ENCODE data around the gene VPS13A. TPM values are rescaled to one million over a fixed set of nuclear protein-coding genes. Genes with fewer than 3 reads are reported as not detected.
A peak's percentile ranks its signal among the peaks of the same experiment; 100 is the strongest.

Gene VPS13A
- total and polyA plus RNA-seq, 2 donors (not counting 1 experiment from before 2014, with no cell fraction given), result 12.8 to 39.3 TPM

DNA sequence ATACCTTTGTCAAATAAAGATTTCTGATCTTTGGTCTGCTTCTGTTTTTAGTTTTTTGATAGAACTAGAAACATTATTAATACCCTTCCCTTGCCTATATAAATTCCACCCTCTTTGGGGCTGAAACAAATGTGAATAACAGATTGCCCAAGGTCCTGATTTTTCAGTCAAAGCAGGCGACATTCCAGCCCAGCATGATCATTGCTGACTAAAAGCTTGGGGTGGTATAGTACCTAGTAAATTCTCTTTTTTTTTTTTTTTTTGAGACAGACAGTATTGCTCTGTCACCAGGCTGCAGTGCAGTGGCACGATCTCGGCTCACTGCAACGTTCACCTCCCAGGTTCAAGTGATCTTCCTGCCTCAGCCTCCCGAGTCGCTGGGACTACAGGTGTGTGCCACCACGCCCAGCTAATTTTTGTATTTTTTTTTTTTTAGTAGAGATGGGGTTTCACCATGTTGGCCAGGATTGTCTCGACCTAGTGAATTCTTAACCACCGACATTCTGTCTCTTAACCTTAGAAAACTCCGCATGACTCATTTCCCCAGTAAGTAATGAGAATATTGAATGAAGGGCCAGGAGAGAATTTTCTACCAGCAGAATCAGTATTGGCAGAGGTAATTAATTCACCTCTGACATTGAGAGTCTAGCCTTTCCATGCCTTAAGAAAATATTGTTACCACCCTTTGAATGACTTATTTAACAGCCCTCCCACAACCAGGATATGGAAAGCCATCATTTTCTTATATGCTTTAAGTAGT is 244.4 kb downstream of the VPS13A start:
- Histone ChIP-seq H4K20me1 (ENCODE audit: control insufficient read depth, extremely low read depth, insufficient read depth, low read length) (no peaks in the 10 kb centered on the region), H3K79me2 (ENCODE audit: control insufficient read depth, insufficient read depth, low read length) (no peaks in the 10 kb centered on the region), H2AFZ (ENCODE audit: low read length) (no peak overlapping the region), H3K9ac (ENCODE audit: insufficient read depth, low read length) (no peak overlapping the region), H3K4me1 (ENCODE audit: control insufficient read depth, extremely low read depth, insufficient read depth, low read length) (peaks cover 4% of the 10 kb centered on the region), H3K27ac (ENCODE audit: insufficient read depth, low read length) (no peak overlapping the region), H3K36me3 (ENCODE audit: control insufficient read depth, insufficient read depth, low read length) (no peaks in the 10 kb centered on the region), H3K4me2 (ENCODE audit: extremely low read depth, insufficient read depth, low read length) (no peak overlapping the region), H3K4me3 (replicated peaks in 1 of 4; ENCODE audit: control extremely low read depth in 1 of 4, insufficient read depth in 1 of 4, low read depth in 3 of 4, low read length in 4 of 4) (no peak overlapping the region), H3K27me3 (ENCODE audit: control insufficient read depth, insufficient read depth, low read length) (no peaks in the 10 kb centered on the region), H3K9me3 (ENCODE audit: control insufficient read depth, insufficient read depth, low read depth, low read length) (no peaks in the 10 kb centered on the region)
- TF ChIP-seq, protein P1, sequence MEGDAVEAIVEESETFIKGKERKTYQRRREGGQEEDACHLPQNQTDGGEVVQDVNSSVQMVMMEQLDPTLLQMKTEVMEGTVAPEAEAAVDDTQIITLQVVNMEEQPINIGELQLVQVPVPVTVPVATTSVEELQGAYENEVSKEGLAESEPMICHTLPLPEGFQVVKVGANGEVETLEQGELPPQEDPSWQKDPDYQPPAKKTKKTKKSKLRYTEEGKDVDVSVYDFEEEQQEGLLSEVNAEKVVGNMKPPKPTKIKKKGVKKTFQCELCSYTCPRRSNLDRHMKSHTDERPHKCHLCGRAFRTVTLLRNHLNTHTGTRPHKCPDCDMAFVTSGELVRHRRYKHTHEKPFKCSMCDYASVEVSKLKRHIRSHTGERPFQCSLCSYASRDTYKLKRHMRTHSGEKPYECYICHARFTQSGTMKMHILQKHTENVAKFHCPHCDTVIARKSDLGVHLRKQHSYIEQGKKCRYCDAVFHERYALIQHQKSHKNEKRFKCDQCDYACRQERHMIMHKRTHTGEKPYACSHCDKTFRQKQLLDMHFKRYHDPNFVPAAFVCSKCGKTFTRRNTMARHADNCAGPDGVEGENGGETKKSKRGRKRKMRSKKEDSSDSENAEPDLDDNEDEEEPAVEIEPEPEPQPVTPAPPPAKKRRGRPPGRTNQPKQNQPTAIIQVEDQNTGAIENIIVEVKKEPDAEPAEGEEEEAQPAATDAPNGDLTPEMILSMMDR (conservative IDR thresholded peaks at IDR 0.05 in 1 of 2, IDR thresholded peaks at IDR 0.05 in 1 of 2; ENCODE audit: low read depth in 1 of 2, low read length in 2 of 2), result no peak
- no peak for TF ChIP-seq EZH2 (IDR thresholded peaks at IDR 0.05; ENCODE audit: low read length, missing control alignments)
- peak in 1 of 2 donors; percentile 49 for DNase-seq (ENCODE audit: low read depth in 2 of 2)

DNA sequence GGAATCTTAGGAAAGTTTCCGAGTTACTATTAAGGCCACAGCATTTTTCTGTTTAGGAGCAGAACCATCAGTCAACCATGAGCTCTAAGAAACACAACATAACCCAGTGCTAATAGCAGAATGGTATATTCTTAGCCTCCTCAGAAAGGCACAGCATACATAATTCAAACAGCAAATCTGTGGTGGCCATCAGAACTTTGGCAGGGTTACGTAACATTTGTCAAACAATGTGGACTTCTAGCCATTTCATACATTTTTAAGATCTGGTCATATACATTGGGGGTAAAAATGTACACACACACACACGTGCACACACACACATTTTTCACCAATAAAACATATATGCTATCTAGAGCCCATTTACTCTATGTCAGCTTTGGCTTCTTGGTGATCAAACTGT is 245.6 kb downstream of the VPS13A start:
- Histone ChIP-seq H3K9ac (ENCODE audit: insufficient read depth, low read length) (no peak overlapping the region), H3K4me2 (ENCODE audit: extremely low read depth, insufficient read depth, low read length) (no peak overlapping the region), H3K36me3 (ENCODE audit: control insufficient read depth, insufficient read depth, low read length) (no peaks in the 10 kb centered on the region), H2AFZ (ENCODE audit: low read length) (no peak overlapping the region), H3K4me1 (ENCODE audit: control insufficient read depth, extremely low read depth, insufficient read depth, low read length) (no peaks in the 10 kb centered on the region), H3K4me3 (replicated peaks in 1 of 4; ENCODE audit: control extremely low read depth in 1 of 4, insufficient read depth in 1 of 4, low read depth in 3 of 4, low read length in 4 of 4) (no peak overlapping the region), H3K27ac (ENCODE audit: insufficient read depth, low read length) (no peak overlapping the region), H3K27me3 (ENCODE audit: control insufficient read depth, insufficient read depth, low read length) (no peaks in the 10 kb centered on the region), H3K9me3 (ENCODE audit: control insufficient read depth, insufficient read depth, low read depth, low read length) (no peaks in the 10 kb centered on the region), H4K20me1 (ENCODE audit: control insufficient read depth, extremely low read depth, insufficient read depth, low read length) (no peaks in the 10 kb centered on the region), H3K79me2 (ENCODE audit: control insufficient read depth, insufficient read depth, low read length) (no peaks in the 10 kb centered on the region)
- DNase-seq (ENCODE audit: low read depth in 2 of 2), result no peak
- no peak for TF ChIP-seq EZH2 (IDR thresholded peaks at IDR 0.05; ENCODE audit: low read length, missing control alignments)
- TF ChIP-seq, protein P1 (conservative IDR thresholded peaks at IDR 0.05 in 1 of 2, IDR thresholded peaks at IDR 0.05 in 1 of 2; ENCODE audit: low read depth in 1 of 2, low read length in 2 of 2), result no peak

DNA sequence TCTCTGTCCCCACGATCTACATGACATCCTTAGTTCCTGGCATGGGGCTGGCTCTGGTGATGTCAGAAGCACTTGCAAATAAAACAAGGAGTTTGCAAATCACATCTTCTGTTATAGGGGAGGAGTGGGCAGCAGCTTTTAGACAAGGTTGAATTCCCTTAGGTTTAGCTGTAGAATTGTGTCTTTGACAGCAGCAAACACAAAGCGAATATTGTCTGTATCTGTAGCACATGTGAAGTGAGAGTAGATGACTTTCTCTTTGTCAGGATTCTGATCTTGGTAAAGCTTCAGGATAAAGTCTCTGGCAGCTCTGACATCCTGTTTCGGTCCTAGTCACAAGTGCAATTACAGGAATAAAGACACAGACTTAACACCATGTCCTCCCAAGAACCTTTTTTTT is 246.5 kb downstream of the VPS13A start:
- Histone ChIP-seq H3K27ac (ENCODE audit: insufficient read depth, low read length) (no peak overlapping the region), H3K4me1 (ENCODE audit: control insufficient read depth, extremely low read depth, insufficient read depth, low read length) (no peaks in the 10 kb centered on the region), H3K36me3 (ENCODE audit: control insufficient read depth, insufficient read depth, low read length) (no peaks in the 10 kb centered on the region), H3K4me3 (replicated peaks in 1 of 4; ENCODE audit: control extremely low read depth in 1 of 4, insufficient read depth in 1 of 4, low read depth in 3 of 4, low read length in 4 of 4) (no peak overlapping the region), H4K20me1 (ENCODE audit: control insufficient read depth, extremely low read depth, insufficient read depth, low read length) (no peaks in the 10 kb centered on the region), H3K9ac (ENCODE audit: insufficient read depth, low read length) (no peak overlapping the region), H3K27me3 (ENCODE audit: control insufficient read depth, insufficient read depth, low read length) (no peaks in the 10 kb centered on the region), H3K9me3 (ENCODE audit: control insufficient read depth, insufficient read depth, low read depth, low read length) (no peaks in the 10 kb centered on the region), H3K4me2 (ENCODE audit: extremely low read depth, insufficient read depth, low read length) (no peak overlapping the region), H2AFZ (ENCODE audit: low read length) (no peak overlapping the region), H3K79me2 (ENCODE audit: control insufficient read depth, insufficient read depth, low read length) (no peaks in the 10 kb centered on the region)
- no peak for DNase-seq (ENCODE audit: low read depth in 2 of 2)
- TF ChIP-seq, protein P1 (conservative IDR thresholded peaks at IDR 0.05 in 1 of 2, IDR thresholded peaks at IDR 0.05 in 1 of 2; ENCODE audit: low read depth in 1 of 2, low read length in 2 of 2), result no peak
- no peak for TF ChIP-seq EZH2 (IDR thresholded peaks at IDR 0.05; ENCODE audit: low read length, missing control alignments)

All from fibroblast of lung (primary cell).